Natural killer cell treated with Interleukin-12 subunit alpha and Interleukin-12 subunit beta and Interleukin-15 and Interleukin-18, amount 100 ng/mL, for 72 hours (primary cell): ENCODE results near the gene METRNL. TPM values are rescaled to one million over a fixed set of nuclear protein-coding genes. Genes with fewer than 3 reads are reported as not detected.

Experiments
- total RNA-seq, 2 donors: library from RNA; stranded (reverse); gene quantifications; one replicate each; pipeline ENCODE4 v1.2.3, GENCODE V29; 2022

METRNL gene
- total RNA-seq, 2 donors from 2014 or later = 179 to 208 TPM

Other genes starting within 250 kb of the METRNL start
- gene ZNF750, start 239.6 kb upstream of the METRNL start, total RNA-seq = not detected